ENCODE data around the gene PDE7B.

PDE7B gene

DNA sequence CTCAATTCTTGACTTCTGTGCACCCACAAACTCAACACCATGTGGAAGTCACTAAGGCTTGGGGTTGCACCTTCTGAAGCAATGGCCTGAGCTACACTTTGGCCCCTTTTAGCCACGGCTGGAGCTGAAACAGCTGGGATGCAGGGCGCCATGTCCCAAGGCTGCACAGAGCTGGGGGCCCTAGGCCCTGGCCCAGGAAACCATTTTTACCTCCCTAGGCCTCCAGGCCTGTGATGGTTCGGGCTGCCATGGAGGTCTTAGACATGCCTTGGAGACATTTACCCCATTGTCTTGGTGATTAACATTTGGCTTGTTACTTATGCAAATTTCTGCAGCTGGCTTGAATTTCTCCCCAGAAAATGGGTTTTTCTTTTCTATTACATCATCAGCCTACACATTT lies 311.8 kb downstream of the PDE7B start:
- DNase-seq: no peak

DNA sequence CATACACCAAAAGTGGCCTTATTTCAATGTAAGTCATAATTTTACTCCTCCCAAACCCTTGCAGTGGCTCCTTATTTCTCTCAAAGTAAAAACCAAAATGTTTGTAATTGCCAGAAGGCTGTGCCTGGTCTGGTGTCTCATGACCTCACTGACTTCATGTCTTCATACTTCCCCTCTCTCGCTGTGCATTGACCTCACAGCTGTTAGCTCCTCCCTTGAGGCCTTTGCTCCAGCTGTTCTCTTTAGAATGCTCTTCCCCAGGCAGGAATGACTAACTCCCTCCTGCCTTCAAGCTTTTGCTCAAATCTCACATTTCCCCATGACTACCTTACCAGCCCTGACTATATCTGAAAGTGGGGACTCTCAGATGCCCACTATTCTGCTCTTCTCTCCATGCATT lies 315.3 kb downstream of the PDE7B start:
- no peak for DNase-seq

DNA sequence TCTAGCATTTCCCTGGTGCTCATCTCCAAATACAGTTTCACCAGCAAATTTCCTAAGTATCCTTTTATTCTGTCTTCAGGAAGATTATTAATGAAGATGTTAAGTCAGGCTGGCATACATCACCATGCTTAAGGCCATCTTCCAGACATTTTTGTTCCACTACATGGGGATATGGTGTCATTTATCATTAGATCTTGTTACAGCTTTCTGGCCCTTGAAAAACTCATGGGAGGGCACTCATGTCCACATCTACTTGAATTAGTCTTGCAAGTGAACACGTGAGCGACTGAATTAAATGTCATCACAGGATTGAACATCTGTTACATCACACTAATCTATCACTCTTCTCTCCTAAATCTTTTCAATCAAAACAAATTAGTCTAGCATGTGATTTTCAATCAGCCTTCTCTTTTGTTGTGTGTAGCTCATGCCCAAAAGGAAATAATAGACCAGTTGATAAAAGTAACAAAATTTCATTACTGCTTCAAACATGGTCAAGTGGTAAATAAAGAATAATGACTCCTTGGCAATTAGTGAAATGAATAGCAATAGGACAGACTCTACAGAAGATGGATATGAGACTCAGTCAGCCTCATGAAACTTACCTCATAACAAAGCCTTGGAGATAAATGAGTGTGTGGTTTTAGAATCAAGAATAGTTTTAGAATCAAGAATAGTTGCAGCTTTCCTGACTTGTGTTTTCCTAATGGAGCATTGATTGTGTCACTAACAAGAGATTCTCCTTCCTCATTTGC lies 318.1 kb downstream of the PDE7B start:
- DNase-seq: no peak

DNA sequence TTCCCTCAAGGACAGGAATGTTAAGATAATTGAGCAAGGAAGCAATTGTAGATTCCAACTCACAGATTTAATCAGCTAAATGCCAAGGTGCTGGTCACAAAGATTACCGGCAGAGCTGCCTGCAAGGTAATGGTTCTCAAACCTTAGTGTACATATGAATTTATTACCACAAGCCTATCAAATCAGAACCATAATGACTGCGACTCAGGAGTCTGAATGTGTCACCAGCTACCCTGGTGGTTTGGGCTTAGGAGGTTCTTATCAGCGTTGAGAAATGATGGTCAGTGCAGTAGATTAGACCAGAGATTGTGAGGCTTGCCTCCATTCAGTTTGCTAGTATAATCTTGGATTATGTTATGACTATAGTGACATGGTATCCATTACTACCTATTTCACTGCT lies 319.7 kb downstream of the PDE7B start:
- DNase-seq: no peak

DNA sequence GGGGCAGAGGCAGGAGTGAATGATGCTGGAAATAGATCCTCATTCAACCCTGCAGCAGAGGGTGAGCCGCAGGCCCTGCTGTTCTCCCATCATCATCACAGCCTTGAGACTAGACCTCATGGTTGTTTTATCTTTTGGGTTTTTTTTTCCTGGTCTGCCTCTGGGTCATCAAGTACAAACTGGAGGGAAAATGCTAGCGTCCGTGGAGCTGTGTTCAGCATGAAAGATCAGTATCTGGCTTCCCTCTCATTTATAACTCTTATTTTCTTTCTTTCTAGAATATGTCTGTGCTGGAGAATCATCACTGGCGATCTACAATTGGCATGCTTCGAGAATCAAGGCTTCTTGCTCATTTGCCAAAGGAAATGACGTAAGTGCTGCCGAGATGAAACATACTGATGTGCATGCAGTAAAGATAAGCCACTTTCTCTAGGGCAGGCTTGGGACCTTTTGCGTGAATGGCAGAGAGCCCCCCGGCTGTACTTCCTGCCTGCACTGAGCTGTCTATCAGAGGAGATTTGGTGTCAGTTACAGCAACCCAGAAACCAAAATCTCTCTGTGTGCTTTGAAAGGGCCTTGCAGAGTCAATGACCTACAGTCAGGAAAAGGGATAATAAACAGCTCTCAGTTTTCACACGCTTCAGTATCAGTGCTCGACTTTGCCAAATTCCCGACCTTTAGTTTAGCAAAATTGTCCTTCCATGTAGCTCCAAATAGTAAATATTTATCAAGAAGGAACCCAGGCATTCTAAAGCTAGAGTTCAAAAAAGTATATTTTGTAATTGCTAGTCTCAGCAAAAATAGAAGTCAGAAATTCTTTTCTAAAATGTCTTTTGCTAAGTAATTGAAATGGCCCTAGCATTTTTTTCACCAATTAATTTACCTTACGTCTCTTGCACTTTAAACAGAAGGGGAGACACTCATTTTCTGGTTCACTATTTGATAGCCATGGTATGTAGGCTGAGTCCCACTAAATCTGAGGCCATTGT lies 322.3 kb downstream of the PDE7B start:
- no peak for DNase-seq

DNA sequence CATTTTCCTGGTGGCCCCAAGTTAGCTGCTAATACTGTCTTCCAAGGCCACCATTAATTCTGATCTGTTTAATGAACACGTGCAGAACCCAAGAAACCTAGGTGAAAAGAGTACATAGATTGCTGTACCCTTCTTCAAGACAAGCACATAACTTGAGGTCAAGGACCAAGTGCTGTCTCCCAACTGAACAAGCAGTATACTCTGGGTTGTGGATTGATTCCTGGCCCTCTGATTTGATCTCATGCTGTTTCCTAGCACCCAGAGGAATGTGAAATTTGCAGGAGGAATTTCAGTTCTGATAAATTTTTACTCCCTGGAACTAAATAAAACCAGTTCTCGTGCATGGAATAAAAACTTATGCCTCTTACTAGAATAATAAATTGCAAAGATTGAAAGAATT lies 323.0 kb downstream of the PDE7B start:
- no peak for DNase-seq

DNA sequence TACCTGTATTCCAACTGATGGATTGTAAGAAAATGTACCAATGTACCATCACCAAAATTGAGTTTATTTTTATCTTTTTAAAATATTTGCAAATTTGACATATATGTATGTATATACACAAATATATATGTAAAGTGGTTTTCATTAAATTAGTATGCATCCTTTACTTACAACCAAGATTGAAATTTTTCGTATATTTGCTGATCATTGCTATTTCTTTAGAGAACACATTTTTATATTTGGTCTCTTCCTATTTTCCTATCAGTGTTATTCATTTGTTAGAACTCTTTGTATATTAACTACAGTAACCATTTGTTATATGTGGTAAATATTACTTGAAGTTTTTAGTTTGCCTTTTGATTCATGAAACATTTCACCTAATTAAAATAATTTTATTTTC lies 324.4 kb downstream of the PDE7B start:
- DNase-seq: no peak

DNA sequence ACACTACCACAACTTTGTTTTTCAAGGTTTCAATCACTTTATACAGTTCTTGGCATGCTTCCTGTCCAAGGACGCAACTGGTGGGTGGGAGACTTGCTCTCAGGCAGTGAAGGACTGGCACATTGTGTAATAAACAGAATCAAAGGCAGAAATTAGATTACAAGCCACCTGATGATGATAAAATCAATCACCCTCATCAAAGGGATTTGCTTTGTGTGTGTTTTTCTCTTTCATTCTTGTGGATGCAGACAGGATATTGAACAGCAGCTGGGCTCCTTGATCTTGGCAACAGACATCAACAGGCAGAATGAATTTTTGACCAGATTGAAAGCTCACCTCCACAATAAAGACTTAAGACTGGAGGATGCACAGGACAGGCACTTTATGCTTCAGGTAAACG lies 327.2 kb downstream of the PDE7B start:
- DNase-seq: no peak

DNA sequence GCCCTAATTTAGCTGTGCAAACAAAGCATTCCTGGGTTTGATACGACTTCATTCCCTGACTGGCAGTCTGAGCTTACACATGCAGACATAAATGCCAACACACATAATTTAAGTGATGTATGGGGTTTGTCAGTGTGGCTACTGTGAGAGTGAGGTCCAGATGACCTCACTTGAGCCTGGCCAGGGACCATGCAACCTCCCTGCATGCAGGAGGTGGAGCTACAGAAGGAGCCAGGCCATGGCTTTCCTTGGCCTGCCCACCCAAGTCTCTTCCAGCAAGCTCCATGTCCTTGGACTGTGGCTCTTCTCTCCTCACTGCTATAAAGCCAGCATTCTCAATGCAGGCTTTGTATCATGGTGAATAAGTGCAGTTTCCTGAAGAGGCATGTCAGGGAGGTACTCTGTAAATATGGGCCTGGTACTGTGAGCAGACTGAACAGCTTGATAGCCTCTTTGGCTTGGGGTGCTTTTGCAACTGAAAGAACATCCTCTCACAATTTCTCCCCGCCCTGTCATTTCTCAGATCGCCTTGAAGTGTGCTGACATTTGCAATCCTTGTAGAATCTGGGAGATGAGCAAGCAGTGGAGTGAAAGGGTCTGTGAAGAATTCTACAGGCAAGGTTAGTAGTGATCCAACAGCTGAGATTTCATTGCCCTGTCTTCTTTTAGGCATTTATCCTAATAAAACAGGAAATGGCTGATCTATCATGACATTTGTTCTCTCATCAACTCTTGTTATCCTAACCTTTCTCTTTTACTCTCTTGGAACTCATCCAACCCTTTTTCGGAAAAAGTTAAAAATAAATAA lies 329.4 kb downstream of the PDE7B start:
- no peak for DNase-seq

DNA sequence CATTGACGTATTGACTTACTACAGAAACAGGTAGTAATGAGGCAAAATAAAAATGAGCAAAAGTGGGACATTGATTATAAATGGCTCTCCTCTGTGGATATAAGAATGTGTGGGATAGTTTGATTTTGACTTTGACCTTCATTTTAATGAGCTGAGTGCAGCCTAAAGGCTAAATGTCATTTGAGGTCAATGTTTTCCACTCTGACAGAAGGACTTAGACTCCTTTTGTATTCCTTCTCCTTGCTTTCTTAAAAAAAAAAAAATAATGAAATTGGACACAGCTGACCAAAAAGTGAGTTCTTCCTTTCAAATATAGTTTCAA lies 330.0 kb downstream of the PDE7B start:
- no peak for DNase-seq

DNA sequence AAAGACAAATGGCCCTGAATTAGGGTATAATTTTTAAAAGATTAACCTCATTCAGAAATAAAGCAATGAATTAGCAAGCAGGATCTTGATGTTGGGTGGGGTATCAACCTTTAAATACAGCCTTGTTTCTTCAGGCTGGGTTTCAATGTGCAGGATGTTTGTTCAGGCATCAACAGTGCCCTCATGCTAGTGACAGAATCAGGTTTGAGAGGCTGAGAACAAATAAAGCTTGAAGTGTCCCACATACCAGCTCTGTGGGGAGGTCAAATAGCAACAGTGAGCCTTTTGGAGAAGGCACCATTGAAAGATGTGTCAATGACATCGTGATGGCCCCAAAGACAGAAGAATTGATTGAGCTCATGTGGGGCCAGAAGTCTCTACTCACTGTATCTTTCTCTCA lies 330.4 kb downstream of the PDE7B start:
- DNase-seq: no peak

DNA sequence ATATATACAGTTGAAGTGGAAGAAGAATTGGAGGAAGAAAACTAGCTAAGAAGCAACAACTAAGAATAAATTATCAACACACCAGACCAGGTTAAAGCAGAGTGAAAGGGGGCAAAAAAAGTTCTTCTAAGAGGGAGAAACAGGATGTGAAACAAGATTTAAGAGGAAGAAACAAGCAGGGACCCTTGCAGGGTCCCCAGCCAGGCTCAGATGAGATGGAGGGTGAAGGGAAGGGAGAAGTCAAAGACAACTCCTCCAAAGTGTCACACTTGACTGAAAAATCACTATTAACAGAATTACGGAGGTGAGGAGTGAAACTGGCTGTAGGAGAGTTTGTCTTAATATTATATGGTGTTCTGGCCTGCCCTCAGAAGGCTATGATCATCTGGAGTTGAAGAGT lies 333.2 kb downstream of the PDE7B start:
- DNase-seq: no peak

DNA sequence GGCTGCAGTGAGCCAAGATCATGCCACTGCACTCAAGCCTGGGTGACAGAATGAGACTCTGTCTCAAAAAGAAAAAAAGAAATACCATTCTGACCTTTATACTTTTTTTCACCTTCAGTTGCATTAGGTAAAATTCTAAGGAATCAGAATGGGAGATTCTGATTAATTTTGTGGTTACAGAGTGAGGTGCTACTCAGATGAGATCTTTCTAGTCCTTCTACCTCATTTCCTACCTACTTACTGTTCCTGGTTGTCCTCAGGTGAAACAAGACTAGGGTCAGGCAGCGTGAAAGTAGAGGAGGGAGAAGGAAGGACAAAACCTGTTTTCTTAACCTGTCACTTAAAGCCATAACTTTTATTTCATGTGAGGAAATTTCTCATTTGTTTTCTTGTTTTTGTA lies 334.9 kb downstream of the PDE7B start:
- no peak for DNase-seq

DNA sequence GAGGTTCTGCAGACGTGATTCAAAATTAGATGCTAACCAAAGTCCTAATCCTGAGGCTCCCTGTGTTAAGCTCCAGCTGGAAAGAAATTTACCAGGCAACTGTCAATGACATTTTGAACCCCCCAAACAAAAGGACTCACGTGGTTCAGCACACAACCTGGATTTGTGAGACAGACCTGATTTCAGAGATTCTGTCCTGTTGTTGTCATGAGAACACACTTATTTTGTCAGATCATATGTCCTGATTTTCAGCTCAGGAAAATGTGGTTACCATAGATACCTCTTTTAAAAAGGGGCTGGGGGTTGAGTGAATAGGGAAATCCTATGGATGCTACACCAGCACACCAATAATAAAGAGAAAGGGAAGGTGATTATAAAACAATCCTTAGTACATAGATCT lies 337.0 kb downstream of the PDE7B start:
- DNase-seq: no peak

DNA sequence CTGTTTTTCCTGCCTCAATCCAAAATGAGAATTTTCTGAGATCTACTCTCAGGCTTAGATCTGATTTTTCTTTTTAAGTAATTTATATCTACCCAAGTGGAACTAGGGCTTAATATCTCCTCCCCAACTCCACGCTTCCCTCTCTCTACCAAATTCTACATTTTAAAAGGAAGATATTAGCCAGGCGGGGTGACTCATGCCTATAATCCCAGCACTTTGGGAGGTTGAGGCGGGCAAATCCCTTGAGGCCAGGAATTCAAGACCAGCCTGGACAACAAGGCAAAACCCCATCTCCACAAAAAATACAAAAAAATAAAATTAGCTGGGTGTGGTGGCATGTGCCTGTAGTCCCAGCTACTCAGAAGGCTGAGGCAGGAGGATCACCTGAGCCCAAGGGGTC lies 337.6 kb downstream of the PDE7B start:
- DNase-seq: no peak

DNA sequence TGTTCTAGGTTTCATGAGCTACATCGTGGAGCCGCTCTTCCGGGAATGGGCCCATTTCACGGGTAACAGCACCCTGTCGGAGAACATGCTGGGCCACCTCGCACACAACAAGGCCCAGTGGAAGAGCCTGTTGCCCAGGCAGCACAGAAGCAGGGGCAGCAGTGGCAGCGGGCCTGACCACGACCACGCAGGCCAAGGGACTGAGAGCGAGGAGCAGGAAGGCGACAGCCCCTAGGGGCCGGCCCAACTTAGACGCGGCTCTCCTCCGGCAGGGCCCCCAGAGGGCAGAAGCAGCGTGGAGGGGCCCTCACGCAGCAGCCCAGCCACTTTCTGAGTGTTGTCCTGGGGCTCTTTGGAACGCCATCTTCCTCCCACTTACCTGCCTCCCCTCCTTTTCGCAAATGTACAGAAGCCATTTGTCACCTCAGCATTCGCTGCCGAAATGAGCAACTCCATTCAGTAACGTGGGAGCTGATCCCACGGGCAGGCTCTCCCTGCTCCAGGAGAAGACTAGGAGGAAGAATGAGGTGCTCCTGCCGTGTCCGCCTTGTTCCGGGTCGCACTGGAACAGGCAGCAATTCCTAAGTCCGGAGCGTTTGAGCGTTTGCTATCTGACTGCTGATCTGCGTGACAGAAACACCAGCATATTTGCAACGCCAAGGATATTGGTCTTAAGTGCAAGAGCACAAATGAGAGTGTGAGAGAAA lies 340.3 kb downstream of the PDE7B start:
- DNase-seq: no peak

DNA sequence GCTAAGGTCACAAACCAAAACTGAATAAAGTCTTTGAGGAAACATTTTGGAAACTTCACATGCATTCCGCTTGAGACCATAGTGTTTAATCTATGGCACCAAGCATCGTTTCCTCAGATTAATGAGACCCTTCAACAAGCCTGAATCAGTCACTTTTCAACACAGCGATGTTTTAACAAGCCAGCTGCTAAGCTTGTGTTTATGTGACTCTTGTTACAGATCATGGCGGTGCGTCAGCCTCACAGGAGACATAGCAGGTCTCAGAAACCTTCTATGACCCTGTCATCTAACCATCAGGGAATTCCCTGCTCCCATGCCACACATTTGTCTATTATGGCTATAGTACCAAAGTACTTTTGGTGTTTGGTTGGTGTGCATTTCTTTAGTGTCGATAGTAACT lies 341.4 kb downstream of the PDE7B start:
- DNase-seq: no peak

DNA sequence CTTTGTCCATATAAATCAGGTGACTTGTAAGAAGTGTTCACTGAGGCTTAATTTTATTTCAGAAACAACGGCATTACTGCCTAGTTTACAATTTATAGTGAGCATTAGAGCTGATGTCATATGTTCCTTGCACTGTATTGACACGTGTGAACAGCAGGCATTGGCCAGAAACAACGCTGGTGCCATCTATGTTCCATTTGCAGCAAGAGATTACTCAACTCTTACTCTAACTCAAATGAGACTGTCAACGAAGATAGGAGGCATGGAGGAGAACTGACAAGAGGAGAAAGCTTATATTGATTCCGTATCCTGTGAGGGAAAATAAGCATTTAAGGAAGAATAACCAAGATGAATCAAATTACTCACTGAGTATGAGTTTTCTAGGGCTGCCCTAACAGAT lies 350.2 kb downstream of the PDE7B start:
- DNase-seq: no peak

DNA sequence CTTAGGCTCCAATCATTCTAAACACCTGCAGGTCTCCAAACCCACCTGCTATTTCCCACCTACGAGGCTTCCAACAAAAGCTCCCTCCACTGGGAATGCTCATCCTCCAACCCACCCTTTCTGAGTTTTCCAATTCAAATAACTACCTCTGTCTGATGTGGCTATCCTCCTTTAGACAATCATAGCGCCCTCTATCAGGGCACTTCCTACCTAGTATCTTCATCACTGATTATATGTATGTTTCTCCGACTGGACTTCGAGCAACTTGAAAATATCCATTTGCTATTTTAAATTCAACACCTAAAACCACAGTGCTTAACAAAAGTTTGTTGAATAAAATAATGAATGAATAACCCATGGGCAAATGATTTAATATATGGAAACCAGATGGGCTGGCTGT lies 357.3 kb downstream of the PDE7B start:
- no peak for DNase-seq

DNA sequence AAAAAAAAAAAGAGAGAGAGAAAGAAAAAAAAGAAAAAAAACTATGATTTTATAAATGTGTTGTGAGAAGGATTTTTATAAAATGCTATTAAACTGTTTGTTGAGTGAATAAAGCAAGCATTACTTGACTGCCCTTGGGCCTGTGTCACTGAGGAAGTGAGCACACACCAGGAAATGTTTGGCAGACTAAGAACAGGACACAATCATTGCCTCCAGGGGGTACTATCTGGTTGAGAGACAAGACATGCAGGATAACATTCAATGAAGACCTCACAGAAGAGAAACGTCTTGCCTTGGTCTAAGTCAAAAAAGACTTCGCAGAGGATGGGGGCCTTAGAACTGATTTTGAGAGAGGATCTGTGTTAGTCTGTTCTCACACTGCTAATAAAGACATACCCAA lies 358.0 kb downstream of the PDE7B start:
- DNase-seq: no peak

DNA sequence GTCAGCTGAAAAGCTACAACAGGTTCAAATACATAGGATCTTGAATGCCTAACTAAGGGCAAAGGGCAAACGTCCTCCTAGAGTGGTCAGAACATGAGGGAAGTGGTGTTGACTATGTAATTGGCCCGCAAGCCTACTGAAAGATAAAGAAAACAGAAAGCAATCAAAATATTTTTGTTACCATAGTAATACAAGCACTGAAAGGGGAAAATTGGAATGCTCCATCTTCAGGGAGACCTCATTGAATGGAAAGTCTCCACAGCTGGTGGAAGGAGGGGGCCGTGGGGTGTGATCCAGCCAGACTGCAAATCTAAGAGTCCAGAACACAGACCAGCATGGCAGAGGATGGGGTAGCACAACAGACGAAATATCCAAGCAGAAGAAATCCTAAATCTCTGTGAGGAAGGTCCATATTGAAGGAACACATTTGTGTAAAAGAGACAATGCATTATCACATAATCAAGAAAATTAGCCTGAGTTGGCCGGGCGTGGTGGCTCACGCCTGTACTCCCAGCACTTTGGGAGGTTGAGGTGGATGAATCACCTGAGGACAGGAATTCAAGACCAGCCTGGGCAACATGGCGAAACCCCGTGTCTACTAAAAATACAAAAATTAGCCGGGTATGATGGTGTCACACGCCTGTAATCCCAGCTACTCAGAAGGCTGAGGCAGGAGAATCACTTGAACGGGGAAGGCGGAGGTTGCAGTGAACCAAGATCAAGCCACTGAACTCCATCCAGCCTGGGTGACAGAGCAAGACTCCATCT lies 359.1 kb downstream of the PDE7B start:
- DNase-seq: no peak

DNA sequence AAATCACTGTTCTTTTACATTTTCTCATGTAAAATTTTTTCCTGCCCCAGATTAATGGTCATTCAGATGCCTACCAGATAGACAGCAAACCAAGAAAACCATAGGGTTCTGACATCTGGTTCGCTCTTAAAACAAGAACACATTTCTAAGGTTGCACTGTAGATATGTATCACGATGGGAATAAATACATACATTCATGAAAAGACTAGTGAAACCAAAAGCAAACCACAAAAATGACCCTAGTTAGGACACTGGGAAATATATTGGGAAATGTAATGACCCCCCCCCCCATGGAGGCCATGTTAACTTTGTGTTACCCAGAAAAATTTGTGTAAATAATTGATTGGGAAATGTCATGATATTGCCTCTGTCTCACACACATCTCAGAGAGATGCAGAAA lies 361.1 kb downstream of the PDE7B start:
- DNase-seq: no peak

Measured in NCI-H510A treated with DMSO at 0.1 percent for 48 hours (cell line).